Measurements from ENCODE around the gene VWA8. TPM values are rescaled to one million over a fixed set of nuclear protein-coding genes. Genes with fewer than 3 reads are reported as not detected.
A peak's percentile ranks its signal among the peaks of the same experiment; 100 is the strongest.
"Not testable (repeated sequence)": the region's sequence is repeated elsewhere in the genome, so short reads cannot be mapped to it uniquely, and the experiment has no call there.

VWA8 gene
- total RNA-seq, 2 experiments from 2014 or later: 18.6 to 21.1 TPM

DNA sequence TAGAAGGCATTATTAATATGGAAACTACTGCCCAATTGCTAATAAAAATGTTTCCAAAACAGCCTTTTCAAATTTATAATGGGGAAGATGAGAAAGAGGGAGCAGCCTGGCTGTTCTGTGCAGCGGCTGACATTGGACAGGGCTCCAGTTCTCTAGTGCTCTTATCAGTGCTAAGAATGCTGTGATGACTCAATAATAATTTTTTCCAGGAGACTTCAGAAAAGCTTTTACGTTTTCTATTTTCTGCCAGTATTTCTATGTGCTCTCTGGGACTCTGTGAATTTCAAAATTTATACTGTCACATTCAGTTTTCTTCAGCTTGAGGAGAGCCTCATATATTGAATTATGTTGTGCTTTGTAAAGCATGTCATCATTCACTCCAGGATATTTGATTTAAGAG is 209.6 kb downstream of the VWA8 start:
- H3K27me3 Mint-ChIP-seq: no peaks in the 10 kb centered on the region
- DNase-seq (no peak), ATAC-seq (ENCODE audit: low read depth) (no peak)
- H3K9me3 Mint-ChIP-seq: peaks cover 6% of the 10 kb centered on the region
- H3K4me1 Mint-ChIP-seq: no peaks in the 10 kb centered on the region
- H3K36me3 Mint-ChIP-seq: peaks cover 49% of the 10 kb centered on the region
- no peak overlapping the region for H3K27ac Mint-ChIP-seq
- POLR2A ChIA-PET: no interaction called here
- no peak overlapping the region for H3K4me3 Mint-ChIP-seq

GRCh38 chr13:41746259-41746658 is 214.7 kb downstream of the VWA8 start:
- no peak overlapping the region for H3K4me3 Mint-ChIP-seq
- H3K9me3 Mint-ChIP-seq: peaks cover 4% of the 10 kb centered on the region
- no peak overlapping the region for H3K27ac Mint-ChIP-seq
- H3K36me3 Mint-ChIP-seq: peaks cover 41% of the 10 kb centered on the region
- ATAC-seq (ENCODE audit: low read depth) (no peak), DNase-seq (no peak)
- no peaks in the 10 kb centered on the region for H3K27me3 Mint-ChIP-seq
- POLR2A ChIA-PET: no interaction called here
- no peaks in the 10 kb centered on the region for H3K4me1 Mint-ChIP-seq

DNA sequence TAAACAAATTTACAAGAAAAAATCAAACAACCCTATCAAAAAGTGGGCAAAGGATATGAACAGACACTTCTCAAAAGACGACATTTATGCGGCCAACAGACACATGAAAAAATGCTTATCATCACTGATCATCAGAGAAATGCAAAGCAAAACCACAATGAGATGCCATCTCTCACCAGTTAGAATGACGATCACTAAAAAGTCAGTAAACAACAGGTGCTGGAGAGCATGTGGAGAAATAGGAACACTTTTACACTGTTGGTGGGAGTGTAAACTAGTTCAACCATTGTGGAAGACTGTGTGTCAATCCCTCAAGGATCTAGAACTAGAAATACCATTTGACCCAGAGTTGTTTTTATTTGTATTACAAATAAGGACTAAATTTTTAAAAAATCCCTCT is 215.4 kb downstream of the VWA8 start:
- H3K36me3 Mint-ChIP-seq: peaks cover 41% of the 10 kb centered on the region

DNA sequence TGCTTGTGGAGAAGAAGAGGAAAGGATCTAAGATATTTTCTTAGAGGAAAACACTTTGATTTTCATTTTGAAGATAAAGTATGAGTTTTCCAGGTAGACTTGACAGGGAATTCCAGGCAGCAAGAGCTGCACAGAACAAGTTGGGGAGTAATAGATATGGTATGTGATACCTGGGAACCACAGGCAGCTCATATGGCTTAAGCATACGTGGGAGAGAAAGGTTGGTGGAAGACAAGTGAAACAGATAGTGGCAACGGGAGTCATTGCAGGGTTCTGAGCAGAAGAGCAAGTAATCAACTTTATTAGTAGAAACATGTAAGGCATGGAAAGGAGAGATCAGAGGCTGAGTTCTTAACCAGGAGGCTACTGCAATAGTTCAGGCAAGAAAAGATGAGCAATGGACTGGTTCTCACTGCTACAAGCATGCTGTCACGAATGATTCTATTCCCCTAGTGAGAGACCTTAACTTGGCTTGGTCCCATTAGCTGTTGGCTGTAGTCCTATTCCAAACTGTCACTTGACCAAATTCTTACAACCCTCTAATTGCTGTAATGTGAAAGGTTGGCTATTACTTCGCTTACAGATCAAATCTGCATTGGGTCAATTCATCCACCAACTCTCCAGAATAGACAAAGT is 217.9 kb downstream of the VWA8 start:
- POLR2A ChIA-PET: no interaction called here
- H3K4me1 Mint-ChIP-seq: no peaks in the 10 kb centered on the region
- H3K27ac Mint-ChIP-seq: no peak overlapping the region
- DNase-seq (no peak), ATAC-seq (ENCODE audit: low read depth) (no peak)
- no peaks in the 10 kb centered on the region for H3K27me3 Mint-ChIP-seq
- no peak overlapping the region for H3K4me3 Mint-ChIP-seq
- peaks cover under 1% of the 10 kb centered on the region for H3K9me3 Mint-ChIP-seq
- H3K36me3 Mint-ChIP-seq: peaks cover 20% of the 10 kb centered on the region

More for the DNA sequence above, 215.4 kb downstream of the VWA8 start:
- ATAC-seq (ENCODE audit: low read depth); H3K27ac Mint-ChIP-seq; H3K4me1 Mint-ChIP-seq; H3K4me3 Mint-ChIP-seq; H3K27me3 Mint-ChIP-seq; H3K9me3 Mint-ChIP-seq; POLR2A ChIA-PET; DNase-seq: not testable (repeated sequence)

GRCh38 chr13:41740479-41740878 is 220.4 kb downstream of the VWA8 start:
- H3K9me3 Mint-ChIP-seq: no peaks in the 10 kb centered on the region
- ATAC-seq (ENCODE audit: low read depth) (no peak), DNase-seq (no peak)
- H3K4me3 Mint-ChIP-seq: no peak overlapping the region
- peaks cover 6% of the 10 kb centered on the region for H3K36me3 Mint-ChIP-seq
- H3K27ac Mint-ChIP-seq: no peak overlapping the region
- H3K27me3 Mint-ChIP-seq: no peaks in the 10 kb centered on the region
- H3K4me1 Mint-ChIP-seq: no peaks in the 10 kb centered on the region
- POLR2A ChIA-PET: no interaction called here

DNA sequence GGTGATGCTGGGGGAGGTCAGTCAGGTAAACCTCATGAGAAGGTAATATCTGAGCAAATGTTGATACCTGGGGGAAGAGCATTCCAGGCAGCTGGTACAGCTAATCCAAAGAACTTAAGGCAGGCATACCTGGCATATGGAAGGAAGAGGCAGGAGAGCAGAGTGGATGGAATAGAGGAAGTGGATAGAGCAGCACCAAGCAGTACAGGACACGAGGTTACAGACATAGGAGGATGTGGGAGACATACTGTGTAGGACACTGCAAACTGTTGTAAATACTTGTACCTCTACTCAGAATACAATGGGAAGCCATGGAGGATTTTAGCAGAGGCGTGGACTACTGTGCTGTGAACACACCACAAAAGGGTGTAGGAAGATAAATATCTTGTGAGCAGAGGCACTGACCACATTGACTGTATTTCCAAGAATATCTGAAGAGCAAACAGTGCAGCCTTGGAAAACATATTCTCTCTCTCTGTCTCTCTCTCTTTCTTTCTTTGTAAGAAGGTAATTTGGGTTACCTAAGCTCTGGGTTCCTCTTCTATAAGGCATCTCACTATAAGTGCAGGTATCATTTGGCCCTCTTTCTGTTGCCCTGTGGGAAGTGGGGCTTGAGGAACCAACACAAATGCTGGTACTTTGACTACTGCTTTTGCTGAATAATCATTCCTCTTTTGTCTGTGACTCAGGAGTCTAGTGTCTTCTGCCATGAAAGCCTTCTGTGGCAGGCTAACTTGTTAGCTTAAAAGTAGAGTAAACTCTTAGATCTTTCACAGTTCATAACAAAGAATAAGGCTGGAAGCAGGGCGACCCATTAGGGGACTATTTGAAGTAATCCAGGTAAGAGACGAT is 238.0 kb downstream of the VWA8 start:
- peak; percentile 36 for ATAC-seq (ENCODE audit: low read depth)
- POLR2A ChIA-PET: no interaction called here
- H3K27me3 Mint-ChIP-seq: no peaks in the 10 kb centered on the region
- H3K4me3 Mint-ChIP-seq: no peak overlapping the region
- no peaks in the 10 kb centered on the region for H3K9me3 Mint-ChIP-seq
- DNase-seq: no peak
- no peak overlapping the region for H3K27ac Mint-ChIP-seq
- H3K4me1 Mint-ChIP-seq: no peaks in the 10 kb centered on the region
- H3K36me3 Mint-ChIP-seq: peaks cover 5% of the 10 kb centered on the region

DNA sequence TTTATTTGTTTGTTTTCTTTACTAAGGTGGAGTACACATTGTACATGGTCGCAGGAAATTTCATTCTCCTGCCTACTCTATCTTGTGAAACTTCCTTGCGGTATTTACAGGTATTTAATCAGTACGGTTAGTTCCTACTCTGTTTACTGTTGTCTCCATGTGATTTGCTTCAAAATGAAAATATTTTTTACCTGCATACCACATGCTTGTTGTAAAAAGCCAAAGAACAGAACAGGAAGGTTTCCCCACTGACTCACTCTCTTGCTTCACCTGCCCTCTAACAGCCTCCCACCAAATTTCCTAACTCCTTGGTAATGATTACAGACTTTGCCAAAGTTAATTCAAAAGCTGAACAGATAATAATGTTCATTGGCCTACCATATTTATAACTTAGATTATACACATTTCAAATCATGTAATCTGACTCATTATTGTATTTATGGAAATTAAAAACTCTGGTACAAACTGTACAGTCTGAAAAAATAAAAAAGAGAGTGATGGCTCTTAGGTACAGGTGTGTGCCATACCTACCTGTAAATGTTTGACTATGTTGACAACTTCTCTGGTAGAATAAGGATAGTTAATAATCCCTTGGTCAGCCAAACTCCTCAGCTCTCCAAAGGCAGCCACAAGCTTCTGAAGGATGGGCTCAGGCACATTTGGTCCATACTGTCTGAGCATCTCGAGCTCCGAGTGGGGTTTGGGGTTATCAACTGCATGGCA is 239.9 kb downstream of the VWA8 start:
- Mint-ChIP-seq H3K36me3 (peaks cover 5% of the 10 kb centered on the region), H3K4me1 (no peaks in the 10 kb centered on the region), H3K27ac (no peak overlapping the region), H3K4me3 (no peak overlapping the region), H3K9me3 (no peaks in the 10 kb centered on the region), H3K27me3 (no peaks in the 10 kb centered on the region)
- DNase-seq (no peak), ATAC-seq (ENCODE audit: low read depth) (no peak)
- POLR2A ChIA-PET: no interaction called here

GRCh38 chr13:41716236-41716635 is 244.7 kb downstream of the VWA8 start:
- no peaks in the 10 kb centered on the region for H3K4me1 Mint-ChIP-seq
- H3K27ac Mint-ChIP-seq: no peak overlapping the region
- POLR2A ChIA-PET: no interaction called here
- H3K9me3 Mint-ChIP-seq: no peaks in the 10 kb centered on the region
- DNase-seq (no peak), ATAC-seq (ENCODE audit: low read depth) (no peak)
- no peaks in the 10 kb centered on the region for H3K27me3 Mint-ChIP-seq
- H3K36me3 Mint-ChIP-seq: peaks cover 7% of the 10 kb centered on the region
- H3K4me3 Mint-ChIP-seq: no peak overlapping the region

DNA sequence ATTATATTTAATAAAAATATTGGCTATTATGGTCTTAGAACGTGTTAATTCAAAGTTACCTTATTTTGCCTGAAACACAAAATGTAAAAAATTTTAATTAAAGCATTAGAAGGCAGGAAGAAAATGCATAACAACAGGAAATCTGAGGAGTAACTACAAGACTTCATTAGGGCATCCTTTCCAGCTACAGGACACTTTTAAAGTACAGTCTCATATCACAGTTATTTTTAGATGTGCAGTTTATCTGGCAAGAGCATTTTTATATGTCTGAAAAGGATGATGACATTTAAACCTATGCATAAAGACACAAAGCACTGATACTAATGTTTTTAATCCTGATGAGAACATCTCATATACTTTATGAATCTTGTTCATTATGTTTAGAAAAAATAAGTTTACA is 247.5 kb downstream of the VWA8 start:
- POLR2A ChIA-PET: no interaction called here
- Mint-ChIP-seq H3K4me1 (no peaks in the 10 kb centered on the region), H3K27me3 (no peaks in the 10 kb centered on the region), H3K27ac (no peak overlapping the region), H3K9me3 (no peaks in the 10 kb centered on the region), H3K4me3 (no peak overlapping the region), H3K36me3 (peaks cover 3% of the 10 kb centered on the region)
- DNase-seq: no peak
- no peak for ATAC-seq (ENCODE audit: low read depth)

DNA sequence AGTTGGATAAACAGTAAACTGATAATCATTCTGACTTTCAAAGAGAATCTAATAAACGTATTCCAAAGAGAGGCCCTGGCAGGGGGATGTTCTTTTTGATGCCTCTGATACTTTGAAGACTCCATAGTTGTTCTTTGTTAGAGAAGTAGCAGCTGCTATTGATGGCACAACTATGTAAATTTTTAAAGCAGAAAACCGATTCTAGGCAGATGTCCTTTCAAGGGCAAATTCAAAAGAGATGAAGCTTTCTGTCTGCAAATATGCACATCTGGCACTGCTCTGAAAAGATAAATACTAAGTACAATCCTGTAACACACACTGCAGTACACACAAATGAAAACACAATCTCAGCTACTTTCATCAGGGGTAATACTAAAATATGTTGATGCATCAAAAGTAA is 250.1 kb downstream of the VWA8 start:
- ATAC-seq (ENCODE audit: low read depth): no peak
- POLR2A ChIA-PET: interaction anchor here (0.6 kb wide), 1 partner anchor 29 kb away, joined by 5 read pairs; no protein-coding TSS in a partner anchor
- Mint-ChIP-seq H3K27me3 (no peaks in the 10 kb centered on the region), H3K4me3 (no peak overlapping the region), H3K27ac (no peak overlapping the region), H3K4me1 (no peaks in the 10 kb centered on the region), H3K9me3 (no peaks in the 10 kb centered on the region), H3K36me3 (peaks cover 2% of the 10 kb centered on the region)
- DNase-seq: no peak

GRCh38 chr13:41709511-41709910 is 251.4 kb downstream of the VWA8 start:
- Mint-ChIP-seq H3K9me3 (no peaks in the 10 kb centered on the region), H3K4me1 (no peaks in the 10 kb centered on the region), H3K27ac (no peak overlapping the region), H3K4me3 (no peak overlapping the region), H3K27me3 (no peaks in the 10 kb centered on the region), H3K36me3 (peaks cover under 1% of the 10 kb centered on the region)
- DNase-seq (no peak), ATAC-seq (ENCODE audit: low read depth) (no peak)
- POLR2A ChIA-PET: no interaction called here

- DNase-seq (no peak), ATAC-seq (ENCODE audit: low read depth) (no peak)
- no peaks in the 10 kb centered on the region for H3K9me3 Mint-ChIP-seq
- no peaks in the 10 kb centered on the region for H3K4me1 Mint-ChIP-seq
- no peak overlapping the region for H3K4me3 Mint-ChIP-seq
- no peaks in the 10 kb centered on the region for H3K27me3 Mint-ChIP-seq
- H3K36me3 Mint-ChIP-seq: no peaks in the 10 kb centered on the region
- no peak overlapping the region for H3K27ac Mint-ChIP-seq
- POLR2A ChIA-PET: no interaction called here
Measured at GRCh38 chr13:41708713-41709112, 252.2 kb downstream of the VWA8 start.

DNA sequence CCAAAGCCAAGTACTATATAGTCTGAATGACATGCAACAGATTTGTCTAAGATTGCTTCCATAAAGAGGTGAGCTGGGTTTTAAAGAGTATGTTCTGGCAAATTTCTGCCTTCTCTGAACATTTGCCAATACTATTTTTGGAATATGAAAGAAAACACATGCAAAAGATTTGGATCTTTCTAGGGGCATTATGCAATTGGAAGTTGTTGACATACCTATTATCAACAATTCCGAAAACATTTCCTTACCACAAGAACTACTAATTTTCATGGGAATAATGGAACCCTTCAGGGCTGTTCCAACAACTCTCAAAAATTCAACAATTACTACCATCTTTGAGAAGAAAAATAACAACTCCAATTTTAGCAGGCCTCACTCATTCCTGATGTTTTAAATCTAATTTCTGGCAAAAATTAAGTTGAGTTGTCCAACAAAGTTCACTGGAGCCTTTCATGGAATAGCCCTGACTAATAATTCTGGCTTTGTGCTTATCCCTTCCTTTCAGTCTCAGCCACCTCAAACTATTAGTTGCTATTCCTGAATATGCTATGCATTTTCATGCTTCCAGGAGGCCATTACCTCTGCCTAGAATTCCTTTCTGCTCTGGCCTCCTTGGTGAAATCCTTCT is 253.6 kb downstream of the VWA8 start:
- Mint-ChIP-seq H3K27me3 (no peaks in the 10 kb centered on the region), H3K36me3 (no peaks in the 10 kb centered on the region), H3K9me3 (no peaks in the 10 kb centered on the region), H3K27ac (no peak overlapping the region), H3K4me3 (no peak overlapping the region), H3K4me1 (no peaks in the 10 kb centered on the region)
- no peak for DNase-seq
- POLR2A ChIA-PET: no interaction called here
- ATAC-seq (ENCODE audit: low read depth): no peak

All from activated naive CD8-positive, alpha-beta T cell treated with anti-CD3 and anti-CD28 coated beads, Interleukin-2, amount 10 ng/mL, durations not matched to agents 7 days and 5 days (primary cell).